HG02973 (cell line): Measurements from ENCODE around the gene SBF2.

Experiments used
- ATAC-seq: cut with Tn5 transposase; IDR thresholded peaks from one replicate; pipeline ENCODE4 v1.9.1; 2021; ENCODE audit warnings: moderate library complexity; ENCODE audit not compliant: unreplicated experiment

The SBF2 gene

DNA sequence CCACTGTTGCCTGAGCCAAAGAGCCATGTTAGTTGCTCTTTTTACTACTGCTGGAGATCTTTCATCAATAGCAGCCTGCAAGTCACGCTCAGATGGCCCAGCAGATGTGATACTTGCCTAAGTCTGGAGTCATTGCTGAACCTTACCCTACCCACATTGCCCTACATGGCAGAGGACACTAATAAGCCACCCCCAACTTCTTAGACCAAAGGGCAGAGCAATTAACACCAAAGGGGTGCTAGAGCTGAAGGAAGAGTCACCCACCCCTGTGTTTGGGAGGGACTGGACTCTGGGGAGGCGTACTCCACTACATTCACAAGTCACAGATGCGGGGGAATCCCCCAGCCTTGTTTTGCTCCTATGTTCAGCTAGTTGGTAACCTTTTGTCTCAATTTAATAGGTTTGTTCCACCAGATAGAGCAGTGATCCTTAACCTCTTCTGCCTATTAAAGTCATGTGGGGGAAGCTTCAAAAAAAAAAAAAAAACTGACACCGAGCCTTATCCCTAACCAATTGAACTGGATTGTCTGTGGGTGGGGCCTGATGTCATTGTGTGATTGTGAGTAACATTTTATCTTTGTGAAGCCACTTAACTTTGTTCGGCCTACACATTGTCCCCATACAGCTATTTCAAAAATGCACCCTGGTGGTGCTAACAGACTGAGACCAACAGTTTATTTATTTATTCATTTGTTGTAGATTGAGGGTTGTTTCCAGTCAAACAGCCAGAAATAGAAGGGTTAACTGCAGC lies 23.9 kb upstream of the SBF2 start:
- ATAC-seq = peak; percentile 45

DNA sequence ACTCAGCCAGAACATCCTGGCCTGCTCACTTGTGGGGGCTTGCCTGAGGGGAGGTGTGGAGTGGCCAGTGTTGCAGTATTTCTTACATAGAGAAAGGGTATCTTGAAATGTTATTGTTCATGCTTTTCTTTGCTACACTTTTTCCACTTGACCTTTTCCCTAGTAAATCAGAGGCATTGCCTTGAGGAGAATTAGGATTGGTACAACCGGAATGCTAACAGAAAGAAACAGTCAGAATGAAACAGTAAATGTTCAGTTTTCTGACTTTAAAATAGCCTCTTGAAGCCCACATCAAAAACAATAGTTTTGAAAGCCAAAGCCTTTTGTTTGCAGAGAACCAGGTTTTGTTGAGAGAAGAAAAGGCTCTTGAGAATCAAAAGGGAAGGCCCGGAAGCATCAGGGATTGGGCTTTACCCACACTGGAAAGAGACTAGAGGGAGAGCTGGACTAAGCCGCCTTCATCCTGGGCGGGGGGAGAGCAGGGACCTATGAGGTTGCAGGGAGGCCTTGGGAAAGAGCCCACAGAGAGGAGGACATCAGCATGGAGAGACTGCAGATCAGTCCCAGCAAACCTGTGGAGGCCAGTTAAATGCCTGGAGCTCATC lies 23.2 kb upstream of the SBF2 start:
- no peak for ATAC-seq

DNA sequence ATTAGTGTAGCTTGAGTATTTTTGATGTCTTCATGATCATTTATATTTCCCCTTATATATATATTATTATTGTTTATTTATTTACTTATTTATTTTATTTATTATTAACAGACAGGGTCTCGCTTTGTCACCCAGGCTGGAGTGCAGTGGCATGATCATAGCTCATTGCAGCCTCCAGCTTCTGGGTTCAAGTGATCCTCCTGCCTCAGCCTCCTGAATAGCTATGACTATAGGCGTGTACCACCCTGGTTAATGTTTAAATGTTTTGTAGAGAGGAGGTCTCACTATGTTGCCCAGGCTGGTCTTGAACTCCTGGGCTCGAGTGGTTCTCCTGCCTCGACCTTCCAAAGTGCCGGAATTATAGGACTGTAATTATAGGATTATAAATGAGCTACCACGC lies 21.1 kb upstream of the SBF2 start:
- no peak for ATAC-seq

DNA sequence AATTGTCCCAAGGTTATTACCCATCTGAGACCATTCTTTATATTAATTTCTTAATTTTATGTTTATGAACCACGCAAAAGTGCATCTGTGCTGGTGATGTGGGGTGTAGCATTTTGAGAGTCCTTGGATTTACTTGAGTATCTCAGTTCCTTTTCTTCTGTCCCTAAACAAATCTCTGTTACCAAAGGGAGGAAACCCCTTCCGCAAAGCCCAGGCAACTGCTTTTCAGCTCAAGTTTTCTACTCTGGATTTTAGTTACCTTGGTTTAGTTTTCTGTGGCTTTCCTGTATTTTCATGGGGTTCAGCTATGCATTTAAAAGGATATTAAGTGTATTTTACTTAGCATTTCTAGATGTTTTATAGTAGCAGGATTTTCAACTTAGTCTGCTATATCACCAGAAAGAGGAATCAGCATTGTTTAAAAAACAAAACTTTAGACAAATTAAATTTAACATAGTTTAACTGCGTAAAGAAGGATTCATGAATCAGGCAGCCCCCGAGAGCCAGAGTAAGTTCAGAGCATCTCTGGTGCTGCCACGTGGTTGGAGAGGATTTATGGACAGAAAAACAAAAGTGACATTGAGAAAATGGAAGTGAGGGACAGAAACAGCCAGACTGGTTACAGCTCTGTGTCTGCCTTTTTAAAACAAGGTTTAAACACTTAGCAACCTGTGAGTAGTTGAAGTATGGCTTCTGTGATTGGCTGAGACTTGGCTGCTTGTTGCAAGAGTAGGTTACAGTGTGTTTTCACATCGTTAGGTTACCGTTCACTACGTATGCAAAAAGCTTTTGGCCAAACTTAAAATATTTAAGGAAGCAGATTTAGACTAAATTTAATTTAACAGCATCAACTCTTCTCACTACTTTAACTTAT lies 20.4 kb upstream of the SBF2 start:
- ATAC-seq = peak; percentile 75

DNA sequence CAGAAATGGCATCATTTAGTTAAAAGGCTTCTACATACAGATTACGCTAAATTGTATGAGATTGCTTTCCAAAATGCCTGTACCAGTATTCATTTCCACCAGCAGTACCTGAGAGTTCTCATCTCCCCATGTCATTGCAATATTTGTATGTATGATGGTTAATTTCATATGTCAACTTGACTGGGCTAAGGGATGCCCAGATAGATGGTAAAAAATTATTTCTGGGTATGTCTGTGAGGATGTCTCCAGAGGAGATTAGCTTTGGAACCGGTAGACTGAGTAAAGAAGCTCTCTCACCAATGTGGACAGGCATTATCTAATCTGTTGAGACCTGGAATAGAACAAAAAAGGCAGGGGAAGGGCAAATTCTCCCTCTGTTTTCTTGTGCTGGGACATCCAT lies 17.8 kb upstream of the SBF2 start:
- no peak for ATAC-seq

DNA sequence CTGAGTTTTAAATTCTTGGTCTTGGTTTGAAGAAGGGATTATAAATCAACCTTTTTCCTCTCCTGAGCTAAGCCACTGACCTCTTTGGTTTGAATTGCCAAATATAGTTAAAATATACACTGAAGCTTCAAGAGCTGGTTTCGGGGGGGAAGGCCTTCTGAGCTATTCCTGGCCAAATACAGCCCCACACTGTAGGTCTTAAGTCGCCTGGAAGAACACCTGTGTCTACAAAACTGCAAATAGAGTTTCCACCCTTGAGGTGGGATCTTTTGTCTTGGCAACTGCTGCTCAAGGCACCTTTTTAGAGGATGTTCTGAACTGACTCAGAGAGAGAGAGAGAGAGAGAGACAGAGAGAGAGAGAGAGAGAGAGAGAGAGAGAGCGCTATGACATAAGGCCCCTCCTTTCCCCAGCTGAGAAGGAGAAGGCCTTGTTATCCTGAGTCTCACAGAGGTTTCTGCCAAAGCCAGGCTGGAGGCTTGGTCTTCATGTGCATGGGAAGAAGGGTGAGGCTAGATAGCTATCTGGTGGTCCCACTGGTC lies 16.4 kb upstream of the SBF2 start:
- ATAC-seq = no peak

DNA sequence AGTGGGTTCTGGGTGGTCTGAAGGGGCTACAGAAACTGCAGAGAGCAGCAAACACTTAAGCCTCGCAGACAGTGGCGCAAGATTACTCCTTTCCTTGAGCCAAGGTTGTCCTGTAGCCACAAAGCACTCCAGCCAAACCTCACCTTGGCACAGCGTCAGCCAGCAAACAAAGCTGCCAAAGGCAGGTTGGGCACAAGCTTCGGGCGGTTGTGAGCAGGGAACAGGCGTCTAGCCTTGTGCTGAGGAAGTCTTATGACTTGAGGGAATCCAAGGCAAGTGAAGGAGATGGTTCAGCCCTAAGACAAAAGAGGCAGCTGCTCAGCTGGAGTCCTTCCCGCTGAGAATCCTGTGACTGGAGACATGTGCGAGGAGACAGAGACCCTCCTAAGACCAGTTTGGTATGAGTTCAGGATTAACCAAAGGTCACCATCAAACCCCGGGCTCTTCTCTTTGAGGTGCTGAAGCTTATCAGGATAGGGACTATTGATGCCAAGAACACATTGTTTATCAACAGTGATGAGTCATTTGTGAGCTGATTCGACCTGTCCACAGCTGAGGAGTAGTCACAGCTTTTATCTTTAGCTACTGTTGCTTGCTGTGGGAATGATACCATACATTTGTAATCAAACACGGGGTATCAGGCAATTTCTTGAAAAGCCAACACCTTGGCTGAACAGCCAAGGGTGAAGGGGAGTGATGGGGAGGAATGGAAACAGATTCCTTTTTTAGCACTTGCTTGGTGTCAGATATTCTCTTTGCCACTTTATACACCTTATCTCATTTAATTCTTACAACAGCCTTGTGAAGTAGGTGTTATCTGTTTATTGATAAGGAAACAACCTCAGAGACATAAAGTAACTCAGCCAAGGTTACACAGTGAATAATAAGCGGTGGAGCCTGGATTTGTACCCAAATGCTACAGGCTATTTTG lies 15.4 kb upstream of the SBF2 start:
- no peak for ATAC-seq

DNA sequence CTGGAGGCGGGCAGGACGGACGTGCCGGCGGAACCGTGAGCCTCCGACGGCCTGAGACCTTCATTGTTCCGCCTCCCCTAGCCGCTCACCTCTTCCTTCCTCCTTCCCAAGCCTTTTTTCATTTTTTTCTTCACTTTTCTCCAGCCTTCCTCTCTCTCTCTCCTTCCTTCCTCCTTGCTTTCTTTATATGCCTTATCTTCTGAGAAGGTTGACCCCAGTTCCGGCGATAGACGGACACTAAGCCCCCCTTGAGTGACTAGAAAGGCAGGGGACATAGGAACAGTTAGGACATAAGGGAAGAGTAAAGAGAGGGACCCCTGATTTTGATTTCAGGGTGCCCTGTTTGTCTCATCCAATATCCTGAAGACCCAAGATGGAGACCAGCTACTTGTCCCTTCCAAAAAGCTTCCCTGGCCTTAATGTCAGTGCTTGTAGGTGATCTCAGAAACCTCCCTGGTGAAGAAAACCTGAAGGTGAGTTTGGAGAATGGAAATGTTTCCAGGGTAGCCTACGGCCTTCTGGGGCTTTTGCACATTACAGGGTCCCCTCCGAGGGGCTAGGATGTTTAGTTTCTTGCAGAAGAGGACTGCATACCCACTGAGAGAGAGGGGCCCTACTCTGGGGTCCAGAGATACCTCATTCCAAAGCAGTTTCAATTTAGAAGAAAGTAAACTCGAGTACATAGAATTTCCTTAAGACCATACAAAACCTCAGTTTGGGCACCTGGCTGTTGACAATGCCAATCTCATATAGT lies 14.4 kb upstream of the SBF2 start:
- no peak for ATAC-seq

DNA sequence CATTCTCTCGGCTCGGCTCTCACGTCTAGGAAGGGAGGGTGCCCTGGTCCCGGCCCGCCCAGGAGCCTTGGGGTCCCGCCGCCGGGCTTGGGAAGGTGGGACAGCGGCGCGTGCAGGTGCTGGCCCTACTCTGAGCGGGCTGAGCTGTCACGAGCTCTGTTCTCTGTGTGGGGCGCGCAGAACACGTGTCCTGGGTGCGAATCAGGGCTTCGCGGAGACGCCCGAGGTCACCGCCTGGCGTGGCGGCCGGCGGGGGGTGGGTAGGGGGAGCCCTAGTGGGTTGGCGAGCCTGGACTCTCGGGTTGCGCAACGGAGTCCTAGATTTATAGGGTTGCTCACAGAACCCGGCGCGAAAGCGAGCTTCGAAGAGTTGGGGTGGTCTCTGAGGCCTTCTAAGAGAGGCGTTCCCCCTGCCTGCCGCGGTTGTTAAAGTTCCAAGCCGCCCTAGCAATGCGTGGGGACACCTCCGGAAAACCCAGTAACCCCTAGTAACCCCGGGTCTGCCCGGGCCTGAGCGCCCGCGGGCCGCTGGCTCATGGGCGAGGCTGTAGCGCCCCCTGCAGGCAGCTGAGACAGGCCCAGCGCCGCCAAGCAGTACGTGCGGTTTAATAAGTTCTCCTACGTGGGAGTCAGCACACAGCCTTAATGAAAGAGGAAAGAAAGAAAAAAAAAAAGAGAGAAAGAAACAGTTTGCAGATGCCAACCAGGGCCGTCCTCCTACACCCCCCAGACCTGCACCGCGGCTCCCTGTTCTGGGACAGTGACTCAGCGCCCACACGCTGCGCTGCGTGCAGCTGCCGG lies 13.6 kb upstream of the SBF2 start:
- ATAC-seq = peak; percentile 67

DNA sequence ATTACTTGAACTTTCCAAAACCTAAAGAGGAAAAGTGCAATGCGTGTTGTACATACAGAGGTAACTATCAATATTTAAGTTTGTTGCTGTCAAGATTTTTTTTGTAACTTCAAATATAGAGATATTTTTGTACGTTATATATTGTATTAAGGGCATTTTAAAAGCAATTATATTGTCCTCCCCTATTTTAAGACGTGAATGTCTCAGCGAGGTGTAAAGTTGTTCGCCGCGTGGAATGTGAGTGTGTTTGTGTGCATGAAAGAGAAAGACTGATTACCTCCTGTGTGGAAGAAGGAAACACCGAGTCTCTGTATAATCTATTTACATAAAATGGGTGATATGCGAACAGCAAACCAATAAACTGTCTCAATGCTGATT lies 13.0 kb upstream of the SBF2 start:
- ATAC-seq = no peak

DNA sequence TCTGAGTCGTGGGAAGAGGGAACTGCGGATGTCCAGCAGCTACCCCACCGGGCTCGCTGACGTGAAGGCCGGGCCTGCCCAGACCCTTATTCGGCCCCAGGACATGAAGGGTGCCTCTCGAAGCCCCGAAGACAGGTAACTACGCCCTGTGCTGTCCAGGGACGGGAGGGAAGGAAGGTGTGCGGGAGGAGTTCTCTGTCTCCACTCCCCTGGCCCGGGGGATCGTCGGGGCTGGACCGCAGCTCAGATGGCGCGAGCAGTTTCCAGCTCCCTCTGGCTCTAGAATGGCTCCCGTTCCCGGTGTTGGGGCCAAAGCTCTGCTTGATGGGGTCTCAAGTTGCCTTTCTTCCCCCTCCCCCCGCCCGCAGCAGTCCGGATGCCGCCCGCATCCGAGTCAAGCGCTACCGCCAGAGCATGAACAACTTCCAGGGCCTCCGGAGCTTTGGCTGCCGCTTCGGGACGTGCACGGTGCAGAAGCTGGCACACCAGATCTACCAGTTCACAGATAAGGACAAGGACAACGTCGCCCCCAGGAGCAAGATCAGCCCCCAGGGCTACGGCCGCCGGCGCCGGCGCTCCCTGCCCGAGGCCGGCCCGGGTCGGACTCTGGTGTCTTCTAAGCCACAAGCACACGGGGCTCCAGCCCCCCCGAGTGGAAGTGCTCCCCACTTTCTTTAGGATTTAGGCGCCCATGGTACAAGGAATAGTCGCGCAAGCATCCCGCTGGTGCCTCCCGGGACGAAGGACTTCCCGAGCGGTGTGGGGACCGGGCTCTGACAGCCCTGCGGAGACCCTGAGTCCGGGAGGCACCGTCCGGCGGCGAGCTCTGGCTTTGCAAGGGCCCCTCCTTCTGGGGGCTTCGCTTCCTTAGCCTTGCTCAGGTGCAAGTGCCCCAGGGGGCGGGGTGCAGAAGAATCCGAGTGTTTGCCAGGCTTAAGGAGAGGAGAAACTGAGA lies 12.2 kb upstream of the SBF2 start:
- no peak for ATAC-seq

DNA sequence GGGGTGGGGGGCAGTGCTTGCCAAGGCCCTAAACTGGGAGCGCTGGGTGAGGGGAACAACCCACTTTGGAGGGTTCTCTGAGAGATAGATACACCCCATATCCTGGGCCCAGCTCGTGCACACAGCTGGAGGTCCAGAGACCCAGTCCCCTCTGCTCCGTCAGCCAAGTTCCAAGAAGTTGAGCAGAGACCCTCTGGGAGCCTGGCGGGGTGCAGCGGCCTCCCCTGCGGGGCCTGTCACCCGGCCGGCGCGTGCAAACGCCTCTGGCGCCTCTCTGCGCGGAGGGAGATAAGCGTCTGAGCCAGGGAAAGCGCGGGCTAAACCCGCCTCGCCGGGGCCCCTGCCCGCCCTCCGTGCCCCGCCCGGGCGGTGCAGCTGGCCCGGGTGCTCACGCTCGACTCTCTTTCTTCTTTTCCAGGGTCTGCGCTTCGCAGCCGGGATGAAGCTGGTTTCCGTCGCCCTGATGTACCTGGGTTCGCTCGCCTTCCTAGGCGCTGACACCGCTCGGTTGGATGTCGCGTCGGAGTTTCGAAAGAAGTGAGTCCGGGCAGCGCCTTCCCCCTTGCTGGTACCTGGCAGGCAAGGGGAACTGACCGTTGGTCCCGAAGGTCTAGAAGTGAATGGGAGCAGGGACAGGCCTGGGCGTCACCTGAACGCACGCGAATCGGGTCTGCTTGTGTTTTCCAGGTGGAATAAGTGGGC lies 11.4 kb upstream of the SBF2 start:
- ATAC-seq = no peak

DNA sequence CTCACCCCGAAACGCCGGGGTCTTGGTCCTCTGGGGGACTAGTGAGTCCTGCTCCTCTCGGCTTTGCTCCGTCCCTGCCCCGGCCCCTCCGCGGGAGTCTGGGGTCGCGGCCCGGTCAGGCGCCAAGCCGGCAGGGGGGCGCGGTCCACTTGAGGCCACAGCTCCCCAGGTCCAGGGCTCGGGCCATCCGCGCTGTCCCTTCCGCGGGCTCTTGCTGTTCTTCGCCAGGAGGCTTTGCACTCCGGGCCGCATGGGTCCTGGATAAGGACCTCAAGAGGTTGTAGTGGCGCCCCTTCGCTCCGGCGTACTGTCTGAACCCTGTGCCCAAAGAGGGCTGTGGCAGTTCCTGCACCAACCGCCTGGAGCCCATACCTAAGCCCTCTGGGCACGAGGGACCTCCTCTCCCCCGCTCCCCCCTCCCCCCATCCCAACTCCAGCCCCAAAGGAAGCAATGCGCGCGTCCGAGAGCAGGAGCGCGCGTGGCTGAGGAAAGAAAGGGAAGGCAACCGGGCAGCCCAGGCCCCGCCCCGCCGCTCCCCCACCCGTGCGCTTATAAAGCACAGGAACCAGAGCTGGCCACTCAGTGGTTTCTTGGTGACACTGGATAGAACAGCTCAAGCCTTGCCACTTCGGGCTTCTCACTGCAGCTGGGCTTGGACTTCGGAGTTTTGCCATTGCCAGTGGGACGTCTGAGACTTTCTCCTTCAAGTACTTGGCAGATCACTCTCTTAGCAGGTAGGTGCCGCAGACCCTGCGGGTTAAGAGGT lies 10.7 kb upstream of the SBF2 start, which contains the start of gene ADM:
ADM (plus strand) TSS at position 579 of the 767 bp plus-strand sequence. CDS start 628 bp downstream, outside the sequence.
- ATAC-seq = no peak

DNA sequence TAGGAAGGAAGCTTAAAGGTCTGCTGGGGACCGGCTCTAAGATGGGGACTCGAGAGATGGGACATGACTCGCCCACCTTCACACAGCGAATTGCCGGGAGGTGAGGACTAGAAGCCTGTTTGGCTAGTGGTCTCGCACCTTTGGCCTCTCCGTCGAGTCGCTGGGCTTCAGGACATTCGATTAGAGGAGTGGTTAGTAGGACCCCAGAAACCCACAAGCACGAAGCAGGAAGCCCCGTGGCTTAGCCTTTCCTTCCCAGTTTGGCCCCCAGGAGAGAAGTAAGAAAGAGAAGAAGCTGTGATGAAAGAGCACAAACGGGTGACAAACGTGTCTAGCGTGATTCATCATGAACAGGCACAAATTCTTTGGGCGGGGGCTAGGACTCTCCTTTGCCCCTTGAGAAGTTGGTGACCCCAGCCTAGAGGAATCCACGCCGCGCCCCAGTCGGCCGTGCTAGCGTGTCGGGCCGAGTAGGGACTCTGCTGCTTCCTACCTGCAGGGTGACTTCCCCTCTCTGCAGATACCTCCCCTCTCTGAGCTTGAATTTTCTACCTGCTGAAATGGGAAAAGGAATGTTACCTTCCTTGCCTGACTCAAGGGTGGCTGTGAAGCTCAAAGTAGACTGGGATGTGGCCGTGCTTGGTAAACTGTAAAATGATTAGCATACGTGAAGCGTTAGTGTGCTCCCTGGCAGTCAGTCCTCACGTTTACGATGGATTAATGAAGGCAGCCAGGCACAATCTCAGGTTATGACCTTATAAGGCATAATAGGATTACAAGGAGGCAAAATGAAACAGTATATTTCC lies 9.7 kb upstream of the SBF2 start:
- ATAC-seq = no peak

DNA sequence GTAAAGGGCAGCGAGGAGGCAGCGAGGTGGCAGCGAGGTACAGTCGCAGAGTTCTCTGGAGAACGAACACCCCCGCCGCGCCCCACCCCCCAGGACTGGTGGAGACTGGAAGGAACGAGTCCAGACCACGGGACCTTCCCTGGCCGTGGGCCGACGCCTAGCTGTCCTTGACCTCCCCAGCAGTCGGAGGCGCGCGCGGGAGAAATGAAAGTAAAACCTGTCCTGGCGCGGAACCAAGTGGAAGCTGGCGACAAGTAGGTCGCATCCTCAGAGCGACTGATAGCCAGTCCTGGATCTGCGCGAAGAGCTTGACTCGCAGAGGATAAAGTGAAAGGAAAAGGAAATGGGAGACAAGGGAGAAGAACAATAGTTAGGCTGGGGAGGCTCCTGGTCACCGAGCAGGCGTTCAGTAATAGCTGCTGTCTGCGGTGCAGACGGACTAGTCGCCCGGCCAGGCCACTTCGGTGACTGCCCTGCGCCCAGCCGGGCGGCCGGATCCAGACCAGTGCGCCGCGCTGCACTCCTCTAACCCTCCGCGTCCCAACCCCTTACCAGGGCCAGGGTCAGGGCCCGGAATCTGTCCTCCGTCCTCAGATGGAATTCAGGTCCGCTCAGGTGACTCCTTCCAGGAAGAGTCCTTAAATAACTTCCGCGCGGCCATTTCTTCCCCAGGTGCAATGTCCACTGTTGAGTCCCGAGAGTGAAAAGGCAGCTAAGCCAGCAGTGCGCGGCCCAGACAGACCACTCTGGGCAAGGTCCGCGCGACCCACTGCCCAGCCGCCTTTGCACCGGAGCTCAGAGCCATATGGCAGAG lies 8.9 kb upstream of the SBF2 start:
- no peak for ATAC-seq
